ENCODE measurements around the gene GUF1.
"Not testable (repeated sequence)": the region's sequence is repeated elsewhere in the genome, so short reads cannot be mapped to it uniquely, and the experiment has no call there.

The GUF1 gene

GRCh38 chr4:44726038-44726871 is 48.0 kb downstream of the GUF1 start, which contains the start of gene GNPDA2:
Gene GNPDA2 (minus strand): TSS chr4:44726556. CDS start chr4:44722207, 4,349 bp downstream.
- TF ChIP-seq POLR2A (IDR thresholded peaks at IDR 0.05; ENCODE audit: low read length) (peak; percentile 83), GATA1 (IDR thresholded peaks at IDR 0.05; ENCODE audit: low read depth, low read length) (no peak)
- DNase-seq: peak; percentile 93

DNA sequence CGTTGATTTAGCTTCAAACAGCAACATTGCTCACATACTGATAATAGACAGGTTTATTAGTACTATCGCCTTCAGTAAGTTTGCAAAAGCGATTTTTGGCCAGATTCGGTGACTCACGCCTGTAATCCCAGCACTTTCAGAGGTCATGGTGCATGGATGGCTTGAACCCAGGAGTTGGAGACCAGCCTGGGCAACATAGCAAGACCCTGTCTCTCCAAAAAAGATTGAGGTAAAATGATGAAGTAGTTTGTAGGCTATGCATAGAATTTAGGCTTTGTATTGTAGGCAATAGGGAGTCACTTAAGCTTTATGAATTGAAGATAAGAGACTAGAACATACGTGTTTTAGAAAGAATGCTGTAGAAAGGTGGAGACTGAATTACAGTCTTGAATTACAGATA is 49.3 kb downstream of the GUF1 start:
- DNase-seq: no peak
- TF ChIP-seq GATA1 (IDR thresholded peaks at IDR 0.05; ENCODE audit: low read depth, low read length) (no peak), POLR2A (IDR thresholded peaks at IDR 0.05; ENCODE audit: low read length) (no peak)

DNA sequence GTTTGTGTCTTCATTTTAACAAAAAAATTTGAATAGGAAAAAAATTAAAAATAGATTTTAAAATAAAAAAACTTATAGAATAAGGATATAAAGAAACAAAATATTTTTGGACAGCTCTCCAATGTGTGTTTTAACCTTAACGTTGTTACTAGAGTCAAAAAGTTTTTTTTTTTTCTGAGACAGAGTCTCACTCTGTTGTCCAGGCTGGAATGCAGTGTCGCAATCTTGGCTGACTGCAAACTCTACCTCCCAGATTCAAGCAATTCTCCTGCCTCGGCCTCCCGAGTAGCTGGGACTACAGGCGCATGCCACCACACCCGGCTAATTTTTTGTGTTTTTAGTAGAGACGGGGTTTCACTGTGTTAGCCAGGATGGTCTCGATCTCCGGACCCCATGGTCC is 50.5 kb downstream of the GUF1 start:
- not testable (repeated sequence) for DNase-seq

GRCh38 chr4:44736900-44737299 is 58.7 kb downstream of the GUF1 start:
- TF ChIP-seq GATA1 (IDR thresholded peaks at IDR 0.05; ENCODE audit: low read depth, low read length) (no peak), POLR2A (IDR thresholded peaks at IDR 0.05; ENCODE audit: low read length) (no peak)

DNA sequence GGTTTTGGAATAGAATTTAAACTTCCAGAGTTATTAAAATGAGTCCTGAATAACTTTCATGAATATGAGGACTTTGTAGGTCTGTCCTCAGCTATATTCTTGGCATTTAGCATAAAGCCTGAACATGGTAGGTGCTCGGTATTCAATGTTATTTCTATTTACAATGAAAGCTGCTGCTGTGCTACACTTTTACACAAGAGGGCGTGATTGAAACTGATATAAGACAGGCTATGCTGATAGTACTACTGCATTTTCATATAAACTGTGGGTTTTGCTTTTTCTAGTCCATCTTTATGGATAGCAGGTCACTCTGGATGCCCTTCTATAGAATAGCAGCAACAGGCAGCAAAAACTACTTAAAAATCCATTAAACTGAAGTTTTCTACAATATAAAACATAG is 60.4 kb downstream of the GUF1 start:
- TF ChIP-seq POLR2A (IDR thresholded peaks at IDR 0.05; ENCODE audit: low read length) (no peak), GATA1 (IDR thresholded peaks at IDR 0.05; ENCODE audit: low read depth, low read length) (no peak)
- no peak for DNase-seq

More at GRCh38 chr4:44736900-44737299, 58.7 kb downstream of the GUF1 start:
- DNase-seq: no peak

DNA sequence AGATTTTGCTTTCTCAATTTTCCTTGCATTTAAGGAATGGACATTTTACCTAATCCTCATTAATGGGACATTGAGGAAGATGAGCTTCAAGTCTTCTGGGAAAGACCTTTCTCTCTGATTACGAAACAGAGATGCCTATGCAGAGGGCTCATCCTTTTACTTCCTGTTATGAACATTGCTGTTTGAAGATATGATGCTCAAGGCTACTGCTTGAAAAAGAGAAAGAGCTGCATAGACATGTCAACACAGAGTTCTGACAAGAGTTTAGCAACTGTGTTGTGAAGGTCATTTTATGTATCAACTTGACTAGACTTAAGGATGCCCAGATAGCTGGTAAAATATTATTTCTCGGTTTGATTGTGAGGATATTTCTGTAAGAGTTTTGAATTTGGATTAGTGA is 62.0 kb downstream of the GUF1 start:
- no peak for TF ChIP-seq POLR2A (IDR thresholded peaks at IDR 0.05; ENCODE audit: low read length)
- no peak for TF ChIP-seq GATA1 (IDR thresholded peaks at IDR 0.05; ENCODE audit: low read depth, low read length)
- no peak for DNase-seq

Data from erythroblast (primary cell).